Measurements from ENCODE around the gene CAP2. TPM values are rescaled to one million over a fixed set of nuclear protein-coding genes. Genes with fewer than 3 reads are reported as not detected.

Gene CAP2
- total and polyA plus RNA-seq, 7 experiments from 2014 or later = not detected

- H3K27me3 ChIP-seq (ENCODE audit: control insufficient read depth in 2 of 2, insufficient read depth in 2 of 2, low read length in 2 of 2) = no peaks in the 10 kb centered on the region
- CTCF ChIA-PET = no interaction called here
- intact Hi-C loops (cut with micrococcal nuclease) = no loop called here
- H3K4me1 ChIP-seq (ENCODE audit: control insufficient read depth in 2 of 2, insufficient read depth in 2 of 2, low read length in 2 of 2) = no peaks in the 10 kb centered on the region
- no peaks in the 10 kb centered on the region for H3K36me3 Mint-ChIP-seq
- peaks cover 0 to 2% (median 0%) of the 10 kb centered on the region in 11 donors for H3K9me3 Mint-ChIP-seq
- POLR2A ChIA-PET = no interaction called here
- no peaks in the 10 kb centered on the region for H3K36me3 ChIP-seq (ENCODE audit: control insufficient read depth in 2 of 3, insufficient read depth in 3 of 3, low read length in 3 of 3)
- no peak overlapping the region for H3K4me3 Mint-ChIP-seq
- H3K27ac ChIP-seq (ENCODE audit: low read depth, low read length) = no peak overlapping the region
- peaks cover 0 to 3% (median 0%) of the 10 kb centered on the region in 7 donors for H3K4me1 Mint-ChIP-seq
- no peak overlapping the region for H3K27ac Mint-ChIP-seq
- H3K27me3 Mint-ChIP-seq = peaks cover 6 to 40% (median 28%) of the 10 kb centered on the region in 5 donors
- DNase-seq = no peak
- ATAC-seq = no peak
- no peaks in the 10 kb centered on the region for H3K9me3 ChIP-seq (ENCODE audit: control insufficient read depth in 2 of 3, low read length in 3 of 3)
- no peak overlapping the region for H3K4me3 ChIP-seq (ENCODE audit: low read length)
Measured at GRCh38 chr6:17457956-17458355, 64.6 kb downstream of the CAP2 start.

GRCh38 chr6:17458966-17459365 lies 65.6 kb downstream of the CAP2 start:
- Histone ChIP-seq H3K27me3 (ENCODE audit: control insufficient read depth in 2 of 2, insufficient read depth in 2 of 2, low read length in 2 of 2) (no peaks in the 10 kb centered on the region), H3K4me3 (ENCODE audit: low read length) (no peak overlapping the region), H3K36me3 (ENCODE audit: control insufficient read depth in 2 of 3, insufficient read depth in 3 of 3, low read length in 3 of 3) (no peaks in the 10 kb centered on the region), H3K27ac (ENCODE audit: low read depth, low read length) (no peak overlapping the region), H3K9me3 (ENCODE audit: control insufficient read depth in 2 of 3, low read length in 3 of 3) (no peaks in the 10 kb centered on the region), H3K4me1 (ENCODE audit: control insufficient read depth in 2 of 2, insufficient read depth in 2 of 2, low read length in 2 of 2) (no peaks in the 10 kb centered on the region)
- Mint-ChIP-seq H3K4me1 (peaks cover 0 to 3% (median 0%) of the 10 kb centered on the region in 7 donors), H3K27ac (no peak overlapping the region), H3K36me3 (no peaks in the 10 kb centered on the region), H3K4me3 (no peak overlapping the region), H3K9me3 (peaks cover 0 to 2% (median 0%) of the 10 kb centered on the region in 11 donors), H3K27me3 (peaks cover 6 to 35% (median 22%) of the 10 kb centered on the region in 5 donors)
- intact Hi-C loops (cut with micrococcal nuclease) = no loop called here
- POLR2A ChIA-PET = no interaction called here
- no peak for DNase-seq
- ATAC-seq = no peak
- CTCF ChIA-PET = no interaction called here

GRCh38 chr6:17460862-17461261 lies 67.5 kb downstream of the CAP2 start:
- no peak for ATAC-seq
- peaks cover 0 to 2% (median 0%) of the 10 kb centered on the region in 11 donors for H3K9me3 Mint-ChIP-seq

GRCh38 chr6:17466147-17466546 lies 72.8 kb downstream of the CAP2 start:
- POLR2A ChIA-PET = no interaction called here
- H3K4me1 ChIP-seq (ENCODE audit: control insufficient read depth in 2 of 2, insufficient read depth in 2 of 2, low read length in 2 of 2) = no peaks in the 10 kb centered on the region
- H3K27me3 Mint-ChIP-seq = peaks cover 0 to 6% (median 2%) of the 10 kb centered on the region in 5 donors
- CTCF ChIA-PET = no interaction called here
- no peaks in the 10 kb centered on the region for H3K36me3 Mint-ChIP-seq
- no peak for ATAC-seq
- intact Hi-C loops (cut with micrococcal nuclease) = no loop called here
- H3K36me3 ChIP-seq (ENCODE audit: control insufficient read depth in 2 of 3, insufficient read depth in 3 of 3, low read length in 3 of 3) = no peaks in the 10 kb centered on the region
- no peaks in the 10 kb centered on the region for H3K9me3 ChIP-seq (ENCODE audit: control insufficient read depth in 2 of 3, low read length in 3 of 3)
- no peak overlapping the region for H3K27ac Mint-ChIP-seq
- H3K27me3 ChIP-seq (ENCODE audit: control insufficient read depth in 2 of 2, insufficient read depth in 2 of 2, low read length in 2 of 2) = no peaks in the 10 kb centered on the region
- H3K4me3 ChIP-seq (ENCODE audit: low read length) = no peak overlapping the region
- no peak overlapping the region for H3K27ac ChIP-seq (ENCODE audit: low read depth, low read length)
- no peaks in the 10 kb centered on the region for H3K4me1 Mint-ChIP-seq
- no peaks in the 10 kb centered on the region for H3K9me3 Mint-ChIP-seq
- no peak for DNase-seq
- no peak overlapping the region for H3K4me3 Mint-ChIP-seq

More at GRCh38 chr6:17460862-17461261, 67.5 kb downstream of the CAP2 start:
- DNase-seq = no peak
- Mint-ChIP-seq H3K4me3 (no peak overlapping the region), H3K4me1 (peaks cover 0 to 3% (median 0%) of the 10 kb centered on the region in 7 donors), H3K27ac (no peak overlapping the region), H3K36me3 (no peaks in the 10 kb centered on the region), H3K27me3 (peaks cover 4 to 21% (median 13%) of the 10 kb centered on the region in 5 donors)
- intact Hi-C loops (cut with micrococcal nuclease) = no loop called here
- POLR2A ChIA-PET = no interaction called here
- H3K4me3 ChIP-seq (ENCODE audit: low read length) = no peak overlapping the region
- H3K36me3 ChIP-seq (ENCODE audit: control insufficient read depth in 2 of 3, insufficient read depth in 3 of 3, low read length in 3 of 3) = no peaks in the 10 kb centered on the region
- H3K27me3 ChIP-seq (ENCODE audit: control insufficient read depth in 2 of 2, insufficient read depth in 2 of 2, low read length in 2 of 2) = no peaks in the 10 kb centered on the region
- no peaks in the 10 kb centered on the region for H3K4me1 ChIP-seq (ENCODE audit: control insufficient read depth in 2 of 2, insufficient read depth in 2 of 2, low read length in 2 of 2)
- CTCF ChIA-PET = no interaction called here
- H3K27ac ChIP-seq (ENCODE audit: low read depth, low read length) = no peak overlapping the region
- H3K9me3 ChIP-seq (ENCODE audit: control insufficient read depth in 2 of 3, low read length in 3 of 3) = no peaks in the 10 kb centered on the region

GRCh38 chr6:17466707-17467106 lies 73.3 kb downstream of the CAP2 start:
- Histone ChIP-seq H3K9me3 (ENCODE audit: control insufficient read depth in 2 of 3, low read length in 3 of 3) (no peaks in the 10 kb centered on the region), H3K27ac (ENCODE audit: low read depth, low read length) (no peak overlapping the region), H3K4me3 (ENCODE audit: low read length) (no peak overlapping the region), H3K4me1 (ENCODE audit: control insufficient read depth in 2 of 2, insufficient read depth in 2 of 2, low read length in 2 of 2) (no peaks in the 10 kb centered on the region), H3K36me3 (ENCODE audit: control insufficient read depth in 2 of 3, insufficient read depth in 3 of 3, low read length in 3 of 3) (no peaks in the 10 kb centered on the region), H3K27me3 (ENCODE audit: control insufficient read depth in 2 of 2, insufficient read depth in 2 of 2, low read length in 2 of 2) (no peaks in the 10 kb centered on the region)
- Mint-ChIP-seq H3K4me3 (no peak overlapping the region), H3K9me3 (no peaks in the 10 kb centered on the region), H3K27me3 (peaks cover 0 to 6% (median 2%) of the 10 kb centered on the region in 5 donors), H3K27ac (no peak overlapping the region), H3K4me1 (no peaks in the 10 kb centered on the region), H3K36me3 (no peaks in the 10 kb centered on the region)
- ChIA-PET POLR2A (no interaction called here), CTCF (no interaction called here)
- no peak for DNase-seq
- no peak for ATAC-seq
- intact Hi-C loops (cut with micrococcal nuclease) = no loop called here

- Mint-ChIP-seq H3K36me3 (no peaks in the 10 kb centered on the region), H3K4me3 (no peak overlapping the region), H3K4me1 (no peaks in the 10 kb centered on the region), H3K27me3 (peaks cover 0 to 8% (median 3%) of the 10 kb centered on the region in 5 donors), H3K27ac (no peak overlapping the region), H3K9me3 (no peaks in the 10 kb centered on the region)
- Histone ChIP-seq H3K27ac (ENCODE audit: low read depth, low read length) (no peak overlapping the region), H3K36me3 (ENCODE audit: control insufficient read depth in 2 of 3, insufficient read depth in 3 of 3, low read length in 3 of 3) (no peaks in the 10 kb centered on the region), H3K9me3 (ENCODE audit: control insufficient read depth in 2 of 3, low read length in 3 of 3) (no peaks in the 10 kb centered on the region), H3K4me1 (ENCODE audit: control insufficient read depth in 2 of 2, insufficient read depth in 2 of 2, low read length in 2 of 2) (no peaks in the 10 kb centered on the region), H3K4me3 (ENCODE audit: low read length) (no peak overlapping the region), H3K27me3 (ENCODE audit: control insufficient read depth in 2 of 2, insufficient read depth in 2 of 2, low read length in 2 of 2) (no peaks in the 10 kb centered on the region)
- POLR2A ChIA-PET = no interaction called here
- intact Hi-C loops (cut with micrococcal nuclease) = no loop called here
- ATAC-seq (no peak), DNase-seq (no peak)
- CTCF ChIA-PET = no interaction called here
Measured at GRCh38 chr6:17469006-17469832, 75.8 kb downstream of the CAP2 start.

Data from naive thymus-derived CD4-positive, alpha-beta T cell (primary cell).